ENCODE results near the gene IDH2.
"Not testable (repeated sequence)": the region's sequence is repeated elsewhere in the genome, so short reads cannot be mapped to it uniquely, and the experiment has no call there.

The IDH2 gene

DNA sequence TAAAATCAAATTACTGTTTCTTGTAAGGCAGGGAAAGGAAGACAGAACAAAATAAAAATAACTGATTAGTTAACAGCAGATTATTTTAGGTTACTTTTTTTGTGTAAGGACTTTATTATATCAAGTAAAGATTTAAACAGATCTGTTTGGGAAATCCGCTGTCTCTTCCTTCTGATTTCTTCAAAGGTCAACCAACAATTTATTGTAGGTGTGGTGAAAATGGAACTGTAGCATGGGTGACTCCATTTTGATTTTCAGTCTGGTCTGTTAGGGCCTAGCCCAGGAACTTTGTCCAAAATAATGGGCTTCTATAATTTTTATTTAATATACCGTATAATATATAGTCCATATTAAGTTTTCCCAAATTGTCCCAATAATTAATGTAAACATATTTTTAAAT lies 13.5 kb upstream of the IDH2 start:
- DNase-seq (ENCODE audit: low read depth in 2 of 2, low spot score in 1 of 2): no peak

DNA sequence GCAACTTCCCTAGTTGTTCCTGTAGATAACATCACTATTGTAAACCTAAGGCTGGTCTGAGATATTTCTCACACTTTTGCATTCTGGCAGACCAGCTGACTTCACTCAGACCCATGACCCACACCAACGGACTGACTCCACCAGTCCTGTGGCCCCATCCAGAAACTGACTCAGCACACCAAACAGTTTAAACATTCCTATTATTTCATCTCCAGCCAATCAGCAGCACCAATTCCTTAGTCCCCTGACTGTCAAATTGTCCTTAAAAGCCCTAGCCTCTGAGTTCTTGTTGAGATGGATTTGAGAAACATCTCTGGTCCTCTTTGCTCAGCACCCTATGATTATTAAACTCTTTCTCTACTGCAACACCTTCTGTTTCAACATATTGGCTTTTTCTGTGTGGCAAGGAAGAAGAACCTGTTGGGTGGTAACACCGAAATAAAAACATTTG lies 12.2 kb upstream of the IDH2 start:
- DNase-seq (ENCODE audit: low read depth in 2 of 2, low spot score in 1 of 2): no peak

DNA sequence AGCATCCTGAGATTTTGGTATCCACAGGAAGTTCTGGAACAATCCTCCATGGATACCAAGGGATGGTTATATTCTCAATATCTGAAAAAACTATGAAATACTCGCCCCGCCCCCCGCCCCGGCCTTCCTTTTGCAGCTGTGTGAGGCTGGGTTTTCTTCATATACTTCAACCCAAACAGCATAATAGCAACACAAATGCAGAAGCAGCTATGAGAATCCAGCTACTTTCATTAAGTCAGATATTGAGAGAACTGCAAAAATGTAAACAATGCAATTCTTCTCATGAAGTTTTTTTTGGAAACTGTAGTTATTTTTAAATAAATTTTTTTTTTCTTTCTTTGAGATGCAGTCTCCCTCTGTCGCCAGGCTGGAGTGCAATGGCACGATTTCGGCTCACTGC lies 10.9 kb upstream of the IDH2 start:
- DNase-seq (ENCODE audit: low read depth in 2 of 2, low spot score in 1 of 2): no peak

DNA sequence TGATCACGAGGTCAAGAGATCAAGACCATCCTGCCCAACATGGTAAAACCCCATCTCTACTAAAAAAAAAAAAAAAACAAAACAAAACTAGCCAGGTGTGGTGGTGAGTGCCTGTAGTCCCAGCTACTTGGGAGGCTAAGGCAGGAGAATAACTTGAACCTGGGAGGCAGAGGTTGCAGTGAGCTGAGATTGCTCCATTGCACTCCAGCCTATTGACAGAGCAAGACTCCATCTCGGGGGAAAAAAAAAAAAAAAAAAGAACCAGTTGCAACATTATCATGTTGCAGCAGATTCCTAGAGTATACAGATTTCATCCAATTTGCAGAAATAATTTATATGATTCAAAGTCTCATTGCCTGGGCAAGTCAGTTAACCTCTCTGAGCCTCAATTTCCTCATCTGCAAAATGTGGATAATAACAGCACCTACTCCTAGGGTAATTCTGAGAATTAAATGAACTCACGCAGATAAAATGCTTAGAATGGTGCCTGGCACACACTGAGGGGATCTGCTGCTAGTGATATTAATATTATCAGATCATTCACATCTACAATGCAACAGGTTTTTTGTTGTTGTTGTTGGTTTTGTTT lies 7.0 kb upstream of the IDH2 start:
- DNase-seq (ENCODE audit: low read depth in 2 of 2, low spot score in 1 of 2): not testable (repeated sequence)

DNA sequence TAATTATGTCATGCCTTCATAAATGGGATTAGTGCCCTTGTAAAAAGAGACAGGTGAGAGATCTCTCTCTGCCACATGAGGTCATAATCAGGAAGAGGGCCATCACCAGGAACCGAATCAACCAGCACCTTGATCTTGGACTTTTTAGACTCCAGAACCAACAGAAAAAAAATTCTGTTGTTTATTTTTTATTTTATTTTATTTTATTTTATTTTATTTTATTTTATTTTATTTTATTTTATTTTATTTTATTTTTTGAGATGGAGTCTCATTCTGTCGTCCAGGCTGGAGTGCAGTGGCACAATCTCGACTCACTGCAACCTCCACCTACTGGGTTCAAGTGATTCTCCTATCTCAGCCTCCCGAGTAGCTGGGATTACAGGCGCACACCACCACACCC lies 5.8 kb upstream of the IDH2 start:
- not testable (repeated sequence) for DNase-seq (ENCODE audit: low read depth in 2 of 2, low spot score in 1 of 2)

DNA sequence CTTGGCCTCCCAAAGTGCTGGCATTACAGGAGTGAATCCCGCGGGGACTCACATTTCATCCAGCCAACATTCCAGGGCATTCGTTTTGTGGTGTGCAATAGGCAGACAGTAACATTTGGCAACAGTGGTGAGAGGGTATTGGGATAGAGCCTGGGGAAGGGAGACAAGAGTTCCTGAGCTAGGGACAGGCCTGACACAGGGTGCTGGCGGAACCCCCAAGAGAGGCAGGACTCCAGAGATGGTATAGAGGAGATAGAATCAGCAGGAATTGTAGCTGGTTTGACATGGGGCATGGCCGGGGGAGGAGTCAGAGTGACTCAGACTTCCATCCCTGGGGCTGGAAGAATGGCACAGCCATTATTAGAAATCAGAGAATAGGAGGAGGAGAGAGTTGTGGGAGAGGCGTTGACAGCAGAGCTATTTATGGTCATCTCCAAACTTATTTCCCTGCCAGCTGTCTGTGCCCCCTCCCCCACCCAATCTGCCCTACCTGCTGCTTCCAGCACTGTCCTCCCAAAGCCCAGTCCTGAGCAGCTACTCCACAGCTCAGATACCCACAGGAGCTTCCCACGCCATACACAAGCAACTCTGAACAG lies 4.4 kb upstream of the IDH2 start:
- no peak for DNase-seq (ENCODE audit: low read depth in 2 of 2, low spot score in 1 of 2)

DNA sequence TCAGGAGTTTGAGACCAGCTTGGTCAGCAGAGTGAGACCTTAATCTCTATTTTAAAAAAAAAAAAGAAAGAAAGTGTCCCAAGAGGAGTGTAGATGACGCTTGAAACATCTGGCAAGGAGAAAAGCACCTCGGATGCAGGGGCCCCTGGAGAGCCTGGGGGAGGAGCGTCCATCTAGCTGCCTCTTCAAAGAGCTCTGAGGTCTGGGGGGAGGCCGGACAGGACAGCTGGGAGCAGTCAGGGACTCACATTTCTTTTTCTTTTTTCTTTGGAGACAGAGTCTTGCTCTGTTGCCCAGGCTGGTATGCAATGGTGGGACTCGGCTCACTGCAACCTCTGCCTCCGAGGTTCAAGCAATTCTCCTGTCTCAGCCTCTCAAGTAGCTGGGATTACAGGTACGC lies 3.3 kb upstream of the IDH2 start:
- DNase-seq (ENCODE audit: low read depth in 2 of 2, low spot score in 1 of 2): no peak

DNA sequence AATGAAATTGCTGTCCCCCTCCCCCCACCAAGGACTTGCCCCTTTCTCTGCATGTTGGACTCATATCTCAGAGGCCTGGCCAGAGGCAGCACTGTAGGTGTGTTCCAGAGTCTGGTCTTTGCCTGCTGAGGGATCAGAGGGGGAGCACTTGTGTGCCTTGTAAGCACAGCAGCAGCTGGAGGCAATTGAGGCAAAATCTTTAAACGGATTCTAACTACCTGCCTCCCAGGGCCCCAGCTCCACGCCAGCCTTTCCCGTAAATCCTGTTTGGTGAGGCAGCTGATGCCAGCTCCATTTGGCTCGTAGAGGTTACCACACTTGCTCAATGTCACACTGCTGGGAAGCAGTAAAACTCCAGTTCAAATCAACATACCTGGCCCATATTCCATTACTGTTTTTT lies 2.3 kb upstream of the IDH2 start:
- no peak for DNase-seq (ENCODE audit: low read depth in 2 of 2, low spot score in 1 of 2)

DNA sequence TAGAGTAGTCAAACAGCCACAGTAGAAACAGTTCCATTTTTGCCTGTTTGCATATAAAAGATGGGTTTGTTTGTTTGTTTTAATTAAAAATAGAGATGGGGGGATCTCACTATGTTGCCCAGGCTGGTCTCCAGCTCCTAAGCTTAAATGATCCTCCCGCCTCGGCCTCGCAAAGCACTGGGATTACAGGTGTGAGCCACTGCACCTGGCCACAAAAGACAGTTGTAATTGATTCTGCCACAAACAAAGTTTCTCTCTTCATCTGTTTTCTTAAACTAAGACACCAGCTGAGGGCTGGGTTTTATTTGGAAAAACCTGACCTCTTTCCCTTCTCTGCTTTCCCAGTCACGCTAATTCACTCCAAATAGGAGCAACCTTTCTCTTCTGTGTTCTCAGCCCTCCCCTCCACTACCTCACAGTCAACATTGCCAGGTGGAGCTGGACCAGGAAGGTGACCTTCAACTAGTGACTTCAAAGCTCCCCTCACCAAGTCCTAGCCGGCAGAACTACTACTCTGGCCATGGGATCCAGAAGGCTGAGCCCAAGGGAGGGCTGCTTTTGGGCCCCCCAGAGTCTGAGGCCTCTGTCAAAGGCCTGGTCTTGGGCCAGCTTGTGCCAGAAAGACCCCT lies 1.5 kb upstream of the IDH2 start:
- DNase-seq (ENCODE audit: low read depth in 2 of 2, low spot score in 1 of 2): no peak

DNA sequence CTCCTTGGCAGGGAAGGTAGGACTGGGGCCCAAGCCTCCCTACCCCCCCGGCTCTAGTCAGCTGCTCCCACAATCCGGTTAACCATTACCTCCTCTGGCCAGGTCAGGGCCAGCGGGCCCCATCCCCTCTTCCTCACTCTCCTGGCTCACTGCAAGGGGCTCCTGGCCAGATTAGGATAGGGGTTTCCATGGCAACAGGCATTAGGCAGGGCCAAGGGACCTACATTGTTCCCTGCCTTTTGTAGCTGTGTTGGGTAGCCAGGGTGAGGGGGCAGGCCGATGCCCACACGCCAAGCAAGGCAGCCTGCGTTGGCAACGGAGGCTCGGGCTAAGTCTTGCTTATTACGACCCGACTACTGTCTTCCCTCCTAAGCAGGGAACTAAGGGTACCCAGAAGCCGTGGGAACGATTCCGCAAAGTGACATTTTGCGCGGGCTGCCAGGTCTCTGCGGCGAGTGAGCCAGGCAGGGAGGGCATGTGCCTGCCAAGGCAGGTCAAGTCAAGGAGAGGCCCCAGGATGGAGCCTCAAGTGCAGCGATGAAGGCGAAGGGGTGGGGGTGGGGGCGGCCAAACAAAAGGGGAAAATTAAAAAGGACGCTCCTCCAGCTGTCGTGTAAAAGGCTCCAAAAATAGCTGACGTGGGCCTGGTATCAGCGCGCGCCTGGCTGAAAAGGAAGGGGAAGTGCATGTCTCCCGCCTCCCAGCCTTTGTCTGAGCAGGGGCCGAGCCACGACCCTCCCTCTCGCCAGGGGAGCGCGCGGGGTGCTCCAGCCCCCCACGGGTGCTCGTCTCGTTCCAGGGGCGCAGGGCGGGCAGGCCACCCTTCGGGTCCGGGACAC lies 919 bp downstream of the IDH2 start:
- DNase-seq (ENCODE audit: low read depth in 2 of 2, low spot score in 1 of 2): no peak

DNA sequence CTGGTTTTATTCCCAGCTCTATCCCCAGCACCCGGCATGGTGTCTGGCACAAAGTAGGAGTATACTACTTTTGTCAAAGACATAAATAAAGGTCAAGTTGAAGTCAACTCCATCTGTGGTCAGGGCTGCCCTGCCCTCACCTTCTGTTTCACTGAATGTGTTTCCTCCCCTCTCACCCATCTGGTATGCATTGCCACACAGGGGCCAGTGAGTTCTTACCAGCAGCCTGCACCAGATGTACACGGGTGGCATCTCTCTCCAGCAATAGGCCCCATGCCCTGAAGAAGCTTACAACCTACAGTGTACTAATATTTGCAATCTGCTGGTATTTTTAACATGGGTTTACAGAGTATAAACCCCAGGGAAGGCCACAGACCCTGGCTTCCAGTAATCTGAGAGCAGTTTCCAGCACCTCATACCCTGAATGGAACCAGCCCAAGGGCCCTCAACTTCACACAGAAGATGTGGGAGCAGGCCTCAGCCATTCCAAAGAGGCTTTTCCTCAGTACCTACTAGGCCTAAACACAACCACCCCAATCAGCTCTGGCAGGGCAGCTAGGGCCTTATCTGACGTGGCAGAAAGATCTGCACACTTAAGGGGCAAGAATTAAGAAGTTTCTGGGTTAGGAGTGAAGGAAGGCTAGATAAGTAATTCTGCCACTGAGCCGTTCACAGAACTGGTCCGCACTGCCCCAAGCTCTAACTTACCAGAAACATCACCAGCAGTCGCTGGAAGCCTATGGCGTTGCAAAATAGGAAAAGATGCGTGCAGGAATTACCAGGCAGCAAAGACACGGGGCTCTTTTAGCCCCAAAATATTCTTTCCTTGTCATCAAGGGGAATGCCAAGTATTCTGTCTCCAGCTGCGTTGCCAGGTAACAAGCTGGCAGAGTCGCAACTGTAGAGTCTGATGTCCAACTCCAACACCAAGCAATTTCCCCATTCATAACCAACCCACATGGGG lies 2.1 kb downstream of the IDH2 start:
- no peak for DNase-seq (ENCODE audit: low read depth in 2 of 2, low spot score in 1 of 2)

DNA sequence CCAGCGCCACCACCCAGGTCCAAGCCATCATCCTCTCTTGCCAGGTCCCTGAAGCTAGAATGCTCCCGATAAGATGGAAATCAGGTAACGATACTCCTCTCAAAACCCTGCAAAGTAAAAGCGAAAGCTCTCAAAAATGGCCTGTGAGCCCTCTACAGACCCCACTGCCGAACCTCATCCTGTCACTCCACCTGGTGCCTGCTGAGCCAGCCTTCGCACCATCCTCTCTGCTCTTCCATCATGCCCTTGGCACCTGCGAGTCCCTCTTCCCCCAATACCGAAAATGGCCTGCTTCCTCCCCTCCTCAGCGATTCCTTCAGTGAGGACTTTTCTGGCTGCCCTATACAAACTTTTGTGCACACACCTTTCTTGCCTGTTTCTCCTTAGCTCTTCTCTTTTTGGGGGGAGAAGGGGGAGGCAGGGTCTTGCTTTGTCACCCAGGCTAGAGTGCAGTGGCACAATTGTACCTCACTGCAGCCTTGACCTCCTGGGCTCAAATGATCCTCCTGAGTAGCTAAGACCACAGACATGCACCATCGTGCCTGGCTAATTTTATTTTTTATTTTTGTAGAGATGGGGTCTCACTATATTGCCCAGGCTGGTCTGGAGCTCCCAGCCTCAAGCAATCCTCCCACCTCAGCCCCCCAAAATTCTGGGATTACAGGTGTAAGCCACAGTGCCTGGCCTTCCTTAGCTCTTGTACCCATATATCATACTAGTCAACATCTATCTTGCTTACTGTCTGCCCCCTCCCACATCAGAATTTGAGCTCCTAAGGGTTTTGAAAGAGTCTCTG lies 3.0 kb downstream of the IDH2 start:
- DNase-seq (ENCODE audit: low read depth in 2 of 2, low spot score in 1 of 2): no peak

DNA sequence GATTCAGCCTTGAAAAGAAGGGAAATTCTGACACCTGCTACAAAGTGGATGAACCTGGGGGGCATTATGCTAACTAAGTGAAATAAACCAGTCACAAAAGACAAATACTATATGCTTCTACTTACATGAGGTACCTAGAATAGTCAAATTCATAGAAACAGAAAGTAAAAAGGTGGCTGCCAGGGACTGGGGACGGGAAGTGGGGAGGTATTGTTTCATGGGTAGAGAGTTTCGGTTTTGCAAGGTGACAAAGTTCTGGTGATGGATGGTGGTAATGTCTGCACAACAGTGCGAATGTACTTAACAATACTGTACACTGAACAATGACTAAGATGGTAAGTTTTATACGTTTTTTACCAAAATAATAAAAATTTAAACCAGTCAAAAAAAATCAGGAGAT lies 4.8 kb downstream of the IDH2 start:
- peak in 1 of 2 donors; percentile 41 for DNase-seq (ENCODE audit: low read depth in 2 of 2, low spot score in 1 of 2)

DNA sequence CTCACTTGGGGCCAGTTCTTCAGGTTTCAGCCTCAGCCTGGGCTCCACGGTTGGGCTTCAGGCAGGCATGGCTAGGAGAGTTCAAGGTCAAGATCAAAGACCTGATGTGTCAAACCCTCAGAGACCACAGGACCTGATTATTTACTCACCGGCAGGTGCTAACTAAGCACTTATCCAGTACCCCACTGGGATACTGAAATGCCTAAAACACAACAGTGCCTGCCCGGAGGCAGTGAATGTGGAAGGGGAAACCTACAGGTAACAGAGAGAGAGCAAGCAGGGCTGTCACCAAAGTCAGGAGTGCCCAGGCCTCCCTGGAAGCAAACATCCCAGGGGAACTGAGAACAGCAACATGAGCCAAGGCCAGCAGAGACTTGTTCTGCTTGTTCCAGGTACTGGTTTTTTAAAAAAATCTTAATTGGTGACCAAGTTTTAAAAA lies 6.7 kb downstream of the IDH2 start:
- DNase-seq (ENCODE audit: low read depth in 2 of 2, low spot score in 1 of 2): no peak

DNA sequence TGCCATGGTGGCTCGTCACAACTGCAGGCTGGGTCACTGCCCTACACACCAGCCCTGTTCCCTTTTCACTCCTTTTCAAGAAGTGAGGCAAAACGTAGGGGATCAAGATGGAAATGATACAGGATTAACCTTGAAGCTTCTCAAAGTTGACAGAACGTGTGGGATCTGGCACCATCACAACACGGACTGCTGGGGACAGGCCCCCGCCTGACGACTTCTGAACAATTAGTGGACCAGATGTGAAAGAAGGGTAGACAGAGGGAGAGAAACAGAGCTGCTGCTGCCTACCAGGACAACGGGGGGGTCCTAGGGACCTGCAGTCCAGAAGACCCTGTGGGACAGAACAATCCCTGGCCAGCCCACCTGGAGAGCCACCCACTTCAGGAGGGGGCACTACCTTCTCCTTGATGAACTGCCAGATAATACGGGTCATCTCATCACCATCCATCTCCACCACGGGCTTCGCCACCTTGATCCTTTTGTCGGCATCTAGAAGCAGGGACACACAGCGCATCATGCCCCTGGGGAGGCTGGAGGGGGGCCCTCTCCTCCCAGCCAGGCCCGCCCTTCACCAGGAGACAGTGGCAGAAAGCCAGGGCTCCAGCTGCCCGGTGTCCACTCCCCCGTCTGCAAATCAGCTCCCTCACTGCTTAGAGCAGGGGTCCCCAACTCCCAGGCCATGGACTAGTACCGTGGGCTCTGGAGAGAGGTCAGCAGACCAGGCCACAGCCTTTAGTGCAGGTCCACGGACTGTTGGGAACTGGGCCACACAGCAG lies 10.9 kb downstream of the IDH2 start:
- DNase-seq (ENCODE audit: low read depth in 2 of 2, low spot score in 1 of 2): no peak

DNA sequence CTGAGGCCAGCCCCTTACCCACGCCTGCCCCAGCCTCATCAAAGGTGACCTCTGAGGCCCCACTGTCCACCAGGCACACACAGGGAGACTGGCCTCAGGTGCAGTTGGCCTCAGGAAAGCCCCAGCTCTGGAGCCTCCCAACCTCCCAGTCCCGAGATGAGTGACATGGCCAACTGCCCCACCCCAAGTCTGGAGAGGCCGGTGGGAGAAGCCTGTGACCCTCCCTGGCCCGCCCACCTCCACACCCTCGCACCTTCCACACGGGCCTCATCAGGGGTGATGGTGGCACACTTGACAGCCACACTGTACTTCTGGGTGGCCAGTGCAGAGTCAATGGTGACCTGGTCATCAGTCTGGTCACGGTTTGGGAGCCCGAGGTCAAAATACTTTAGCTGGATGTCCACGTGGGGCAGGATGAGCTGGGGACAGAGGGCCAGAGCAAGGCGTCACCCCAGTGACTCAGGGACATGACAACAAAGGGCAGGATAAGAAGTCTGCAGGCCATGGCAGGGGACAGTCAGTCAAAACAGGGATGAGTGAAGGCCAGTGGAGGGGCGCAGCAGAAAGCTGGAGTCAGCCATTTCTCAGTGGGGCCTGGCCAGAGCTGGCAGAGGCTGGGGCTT lies 11.9 kb downstream of the IDH2 start:
- no peak for DNase-seq (ENCODE audit: low read depth in 2 of 2, low spot score in 1 of 2)

DNA sequence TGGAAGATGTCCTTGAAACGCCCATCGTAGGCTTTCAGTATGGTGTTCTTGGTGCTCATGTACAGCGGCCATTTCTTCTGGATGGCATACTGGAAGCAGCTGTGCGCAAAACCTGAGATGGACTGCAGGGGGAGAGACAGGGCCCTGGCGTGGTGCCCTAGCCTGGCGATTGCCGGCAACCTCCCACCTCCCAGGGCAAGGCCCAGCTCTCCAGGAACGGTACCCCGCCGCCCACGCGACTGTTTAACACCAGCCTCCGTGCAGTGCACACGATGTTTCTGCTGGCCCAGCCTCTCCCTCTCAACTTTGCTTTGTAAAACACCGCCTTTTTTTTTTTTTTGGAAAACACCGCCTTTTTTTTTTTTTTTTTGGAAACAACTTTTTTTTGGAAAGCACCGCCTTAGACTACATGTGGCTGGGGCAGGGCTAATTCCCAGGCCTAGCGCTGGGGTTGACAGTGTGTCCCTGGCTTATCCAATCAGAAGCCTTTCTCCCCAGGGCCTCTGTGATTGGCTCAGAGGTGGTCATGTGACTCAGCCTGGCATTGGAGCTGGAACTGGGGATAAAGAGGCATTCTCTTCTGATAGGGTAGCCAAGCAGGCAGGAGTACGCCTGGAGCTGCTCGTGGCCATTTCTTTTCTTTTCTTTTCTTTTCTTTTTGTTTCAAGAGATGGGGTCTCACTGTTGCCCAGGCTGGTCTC lies 14.7 kb downstream of the IDH2 start:
- DNase-seq (ENCODE audit: low read depth in 2 of 2, low spot score in 1 of 2): no peak

DNA sequence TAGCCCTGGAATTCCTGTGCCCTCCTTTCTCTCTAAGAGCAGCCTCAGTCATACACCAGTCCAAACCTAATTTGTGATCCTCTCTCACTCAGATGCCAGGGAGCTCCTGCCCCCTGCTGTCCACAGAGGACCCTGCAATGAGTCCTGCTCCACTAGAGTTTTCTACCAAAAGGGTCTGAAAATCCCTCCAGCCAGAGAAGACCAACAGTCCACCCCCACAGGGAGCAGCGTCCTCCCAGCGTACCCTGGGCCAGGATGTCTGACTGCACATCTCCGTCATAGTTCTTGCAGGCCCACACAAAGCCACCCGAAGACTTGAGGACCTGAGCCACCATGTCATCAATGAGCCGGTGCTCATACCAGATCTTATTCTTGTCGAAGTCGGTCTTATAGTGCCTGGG lies 15.4 kb downstream of the IDH2 start:
- DNase-seq (ENCODE audit: low read depth in 2 of 2, low spot score in 1 of 2): no peak
